Measurements from ENCODE around the gene ALG6.
A peak's percentile ranks its signal among the peaks of the same experiment; 100 is the strongest.

ALG6 gene

DNA sequence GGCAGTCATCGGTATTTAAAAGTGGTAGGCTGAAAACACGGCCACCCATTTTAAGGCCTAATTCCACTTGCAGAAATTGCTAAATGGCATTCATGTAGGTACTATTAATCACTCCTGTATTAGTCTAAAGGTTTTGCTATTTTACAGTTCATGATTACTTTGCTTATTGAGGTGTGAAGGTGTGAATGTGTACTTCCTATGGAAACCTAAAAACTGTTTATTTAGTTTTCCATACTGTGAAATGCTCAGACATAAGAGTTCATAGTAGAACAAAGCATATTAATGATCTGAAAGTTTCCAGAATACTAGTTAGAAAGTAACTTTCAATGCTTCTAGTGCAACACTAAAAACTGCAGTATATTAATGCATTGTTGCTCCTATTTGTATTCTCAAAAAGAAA, 85.8 kb downstream of the ALG6 start:
- ChIA-PET CTCF (interaction anchor here (1.1 kb wide), 1 partner anchor 85 kb away, joined by 3 read pairs; no protein-coding TSS in a partner anchor), POLR2A (no interaction called here)
- no peak for DNase-seq

DNA sequence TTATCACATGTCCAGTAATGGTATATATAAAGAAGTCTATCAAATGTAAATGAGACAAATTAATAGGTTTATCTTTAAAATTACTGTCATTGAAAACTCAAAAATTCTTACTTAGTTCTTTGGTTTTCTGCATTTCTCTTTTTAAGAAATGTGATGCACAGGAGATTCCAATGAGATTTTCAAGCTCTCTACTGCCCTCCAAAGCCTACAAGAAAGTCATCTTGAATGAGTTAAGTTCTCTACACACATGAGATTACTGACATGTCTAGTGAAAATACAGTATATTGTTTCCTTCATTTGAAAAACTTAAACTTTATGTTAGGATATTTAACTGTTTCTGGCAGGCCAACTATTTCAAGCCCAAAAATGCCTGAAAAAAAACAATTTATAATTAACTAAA, 86.8 kb downstream of the ALG6 start:
- ChIA-PET POLR2A (interaction anchor here (0.5 kb wide), 1 partner anchor 39 kb away, joined by 3 read pairs; no protein-coding TSS in a partner anchor), CTCF (no interaction called here)
- no peaks in the 10 kb centered on the region for H3K36me3 ChIP-seq (ENCODE audit: control insufficient read depth in 4 of 4, insufficient read depth in 4 of 4, low read length in 3 of 4)
- no peaks in the 10 kb centered on the region for H3K4me1 ChIP-seq (ENCODE audit: control extremely low read depth in 1 of 4, control insufficient read depth in 4 of 4, insufficient read depth in 4 of 4, low read length in 3 of 4)
- no peaks in the 10 kb centered on the region for H3K27me3 ChIP-seq (replicated peaks in 2 of 5; ENCODE audit: control insufficient read depth in 4 of 5, insufficient read depth in 5 of 5, low read length in 4 of 5)
- peak; percentile 8 to 51 (median 42) for DNase-seq
- H3K4me3 ChIP-seq (ENCODE audit: control insufficient read depth in 1 of 7, extremely low read depth in 1 of 7, insufficient read depth in 4 of 7, low read depth in 2 of 7, low read length in 6 of 7) = no peak overlapping the region
- no peak overlapping the region for H3K27ac ChIP-seq (ENCODE audit: insufficient read depth in 1 of 2, low read depth in 1 of 2, low read length in 2 of 2, poor library complexity in 1 of 2, severe bottlenecking in 2 of 2)
- no peaks in the 10 kb centered on the region for H3K9me3 ChIP-seq (ENCODE audit: control extremely low read depth in 1 of 5, control insufficient read depth in 4 of 5, insufficient read depth in 2 of 5, low read depth in 1 of 5, low read length in 4 of 5)

More for the DNA sequence above, 85.8 kb downstream of the ALG6 start:
- Histone ChIP-seq H3K9me3 (ENCODE audit: control extremely low read depth in 1 of 5, control insufficient read depth in 4 of 5, insufficient read depth in 2 of 5, low read depth in 1 of 5, low read length in 4 of 5) (no peaks in the 10 kb centered on the region), H3K27ac (ENCODE audit: insufficient read depth in 1 of 2, low read depth in 1 of 2, low read length in 2 of 2, poor library complexity in 1 of 2, severe bottlenecking in 2 of 2) (no peak overlapping the region), H3K36me3 (ENCODE audit: control insufficient read depth in 4 of 4, insufficient read depth in 4 of 4, low read length in 3 of 4) (no peaks in the 10 kb centered on the region), H3K27me3 (replicated peaks in 2 of 5; ENCODE audit: control insufficient read depth in 4 of 5, insufficient read depth in 5 of 5, low read length in 4 of 5) (no peaks in the 10 kb centered on the region), H3K4me3 (ENCODE audit: control insufficient read depth in 1 of 7, extremely low read depth in 1 of 7, insufficient read depth in 4 of 7, low read depth in 2 of 7, low read length in 6 of 7) (no peak overlapping the region), H3K4me1 (ENCODE audit: control extremely low read depth in 1 of 4, control insufficient read depth in 4 of 4, insufficient read depth in 4 of 4, low read length in 3 of 4) (no peaks in the 10 kb centered on the region)
- no CpG with 5 or more reads among the region's 2 CpGs for WGBS (ENCODE audit: insufficient coverage)

DNA sequence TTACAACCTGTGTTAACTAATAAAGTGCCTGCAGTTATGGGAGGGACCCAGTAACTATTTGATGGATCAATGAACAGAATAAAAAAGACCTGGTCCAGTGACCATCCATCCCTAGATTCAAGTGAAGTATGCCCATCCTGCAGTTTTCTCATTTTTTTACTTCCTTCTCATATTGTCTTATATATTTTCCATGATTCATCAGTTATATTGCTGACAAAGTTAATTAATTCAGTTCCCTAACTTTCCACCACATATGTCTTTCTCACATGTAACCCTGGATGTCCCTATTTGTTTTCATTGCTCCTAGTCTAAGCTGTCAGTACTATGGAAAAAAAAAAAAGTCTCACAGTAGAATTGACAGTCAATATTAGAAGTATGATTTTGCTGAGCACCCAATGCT, 91.3 kb downstream of the ALG6 start:
- ChIA-PET POLR2A (interaction anchor here (0.8 kb wide), 1 partner anchor 21 kb away, joined by 4 read pairs; no protein-coding TSS in a partner anchor), CTCF (interaction anchor here (0.7 to 1.4 kb wide), 2 partner anchors 35 to 79 kb away, joined by 3 to 4 read pairs; no protein-coding TSS in a partner anchor)
- no peaks in the 10 kb centered on the region for H3K27me3 ChIP-seq (replicated peaks in 2 of 5; ENCODE audit: control insufficient read depth in 4 of 5, insufficient read depth in 5 of 5, low read length in 4 of 5)
- peaks cover 2 to 9% (median 8%) of the 10 kb centered on the region in 4 experiments for H3K36me3 ChIP-seq (ENCODE audit: control insufficient read depth in 4 of 4, insufficient read depth in 4 of 4, low read length in 3 of 4)
- H3K4me3 ChIP-seq (ENCODE audit: control insufficient read depth in 1 of 7, extremely low read depth in 1 of 7, insufficient read depth in 4 of 7, low read depth in 2 of 7, low read length in 6 of 7) = no peak overlapping the region
- peaks cover 0 to 10% (median 5%) of the 10 kb centered on the region in 5 experiments for H3K9me3 ChIP-seq (ENCODE audit: control extremely low read depth in 1 of 5, control insufficient read depth in 4 of 5, insufficient read depth in 2 of 5, low read depth in 1 of 5, low read length in 4 of 5)
- H3K27ac ChIP-seq (ENCODE audit: insufficient read depth in 1 of 2, low read depth in 1 of 2, low read length in 2 of 2, poor library complexity in 1 of 2, severe bottlenecking in 2 of 2) = no peak overlapping the region
- H3K4me1 ChIP-seq (ENCODE audit: control extremely low read depth in 1 of 4, control insufficient read depth in 4 of 4, insufficient read depth in 4 of 4, low read length in 3 of 4) = no peaks in the 10 kb centered on the region
- no peak for DNase-seq

DNA sequence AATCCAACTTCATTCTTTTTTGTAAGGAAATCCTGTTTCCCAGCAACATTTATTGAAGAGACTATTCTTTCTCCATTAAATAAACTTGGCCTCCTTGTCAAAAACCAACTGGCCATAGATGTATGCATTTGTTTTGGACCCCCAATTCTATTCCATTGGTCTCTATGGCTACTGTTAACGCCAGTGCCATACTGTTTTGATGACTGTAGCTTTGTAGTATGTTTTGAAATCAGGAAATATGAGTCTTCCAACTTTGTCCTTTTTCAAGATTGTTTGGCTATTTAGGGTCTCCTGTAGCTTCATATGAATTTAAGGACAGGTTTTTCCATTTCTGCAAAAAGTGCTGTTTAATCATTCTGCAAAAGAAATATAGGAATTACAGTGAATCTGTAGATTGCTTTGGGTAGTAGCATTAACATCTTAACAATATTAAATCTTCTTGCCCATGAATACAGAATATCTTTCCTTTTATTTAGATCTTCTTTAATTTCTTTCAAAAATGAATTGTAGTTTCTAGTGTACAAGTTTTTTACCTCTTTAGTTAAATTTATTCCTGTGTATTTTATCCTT, 94.3 kb downstream of the ALG6 start:
- H3K4me3 ChIP-seq (ENCODE audit: control insufficient read depth in 1 of 7, extremely low read depth in 1 of 7, insufficient read depth in 4 of 7, low read depth in 2 of 7, low read length in 6 of 7) = no peak overlapping the region
- H3K27ac ChIP-seq (ENCODE audit: insufficient read depth in 1 of 2, low read depth in 1 of 2, low read length in 2 of 2, poor library complexity in 1 of 2, severe bottlenecking in 2 of 2) = no peak overlapping the region
- no peaks in the 10 kb centered on the region for H3K27me3 ChIP-seq (replicated peaks in 2 of 5; ENCODE audit: control insufficient read depth in 4 of 5, insufficient read depth in 5 of 5, low read length in 4 of 5)
- WGBS (ENCODE audit: insufficient coverage) = 100% methylated on average over 1 of the region's 1 CpG
- ChIA-PET CTCF (no interaction called here), POLR2A (no interaction called here)
- peaks cover 2 to 9% (median 8%) of the 10 kb centered on the region in 4 experiments for H3K36me3 ChIP-seq (ENCODE audit: control insufficient read depth in 4 of 4, insufficient read depth in 4 of 4, low read length in 3 of 4)
- peaks cover 0 to 10% (median 5%) of the 10 kb centered on the region in 5 experiments for H3K9me3 ChIP-seq (ENCODE audit: control extremely low read depth in 1 of 5, control insufficient read depth in 4 of 5, insufficient read depth in 2 of 5, low read depth in 1 of 5, low read length in 4 of 5)
- DNase-seq = no peak
- H3K4me1 ChIP-seq (ENCODE audit: control extremely low read depth in 1 of 4, control insufficient read depth in 4 of 4, insufficient read depth in 4 of 4, low read length in 3 of 4) = no peaks in the 10 kb centered on the region

DNA sequence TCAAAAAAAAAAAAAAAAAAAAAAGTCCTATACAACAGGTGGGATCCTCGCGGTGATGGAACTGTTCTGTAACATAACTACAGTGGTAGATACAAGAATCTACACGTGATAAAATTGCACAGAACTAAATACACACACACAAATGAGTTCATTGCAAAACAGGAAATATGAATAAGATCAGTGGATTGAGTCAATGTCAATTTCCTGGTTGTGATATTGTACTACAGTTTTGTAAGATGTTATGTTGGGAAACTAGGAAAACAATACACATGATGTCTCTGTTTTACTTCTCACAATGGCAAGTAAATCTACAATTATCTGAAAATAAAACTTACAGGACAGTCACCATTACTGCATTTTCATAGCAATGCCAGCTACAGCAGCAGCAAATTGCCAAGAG, 95.8 kb downstream of the ALG6 start:
- Histone ChIP-seq H3K36me3 (ENCODE audit: control insufficient read depth in 4 of 4, insufficient read depth in 4 of 4, low read length in 3 of 4) (peaks cover 2 to 11% (median 8%) of the 10 kb centered on the region in 4 experiments), H3K9me3 (ENCODE audit: control extremely low read depth in 1 of 5, control insufficient read depth in 4 of 5, insufficient read depth in 2 of 5, low read depth in 1 of 5, low read length in 4 of 5) (peaks cover 0 to 10% (median 5%) of the 10 kb centered on the region in 5 experiments), H3K27ac (ENCODE audit: insufficient read depth in 1 of 2, low read depth in 1 of 2, low read length in 2 of 2, poor library complexity in 1 of 2, severe bottlenecking in 2 of 2) (no peak overlapping the region), H3K4me1 (ENCODE audit: control extremely low read depth in 1 of 4, control insufficient read depth in 4 of 4, insufficient read depth in 4 of 4, low read length in 3 of 4) (no peaks in the 10 kb centered on the region), H3K27me3 (replicated peaks in 2 of 5; ENCODE audit: control insufficient read depth in 4 of 5, insufficient read depth in 5 of 5, low read length in 4 of 5) (no peaks in the 10 kb centered on the region), H3K4me3 (ENCODE audit: control insufficient read depth in 1 of 7, extremely low read depth in 1 of 7, insufficient read depth in 4 of 7, low read depth in 2 of 7, low read length in 6 of 7) (no peak overlapping the region)
- no CpG with 5 or more reads among the region's 3 CpGs for WGBS (ENCODE audit: insufficient coverage)
- peak in 2 of 3 donors; percentile 9 to 21 for DNase-seq
- POLR2A ChIA-PET = no interaction called here
- CTCF ChIA-PET = no interaction called here

DNA sequence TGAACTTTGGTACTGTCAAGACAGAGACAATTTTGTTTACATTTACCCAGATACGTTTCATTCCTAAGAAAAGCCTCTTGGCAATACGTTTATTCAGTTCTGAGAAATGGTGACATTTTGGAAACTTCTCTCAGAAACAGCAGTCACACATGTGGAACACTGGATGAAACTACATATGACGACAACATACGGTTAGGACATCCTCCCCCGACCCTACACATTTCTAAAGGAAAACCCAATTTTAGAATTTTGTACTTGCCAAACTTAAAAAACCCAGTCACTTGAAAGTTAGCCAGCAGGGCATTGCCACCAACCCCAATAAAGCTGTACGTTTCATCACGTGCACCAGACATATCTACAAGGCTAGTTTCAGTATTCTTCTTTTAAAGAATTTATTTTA, 98.8 kb downstream of the ALG6 start:
- CTCF ChIA-PET = interaction anchor here (1.8 kb wide), 1 partner anchor 11 kb away, joined by 6 read pairs; no protein-coding TSS in a partner anchor
- no peak for DNase-seq
- Histone ChIP-seq H3K27ac (ENCODE audit: insufficient read depth in 1 of 2, low read depth in 1 of 2, low read length in 2 of 2, poor library complexity in 1 of 2, severe bottlenecking in 2 of 2) (no peak overlapping the region), H3K36me3 (ENCODE audit: control insufficient read depth in 4 of 4, insufficient read depth in 4 of 4, low read length in 3 of 4) (peaks cover 0 to 12% (median 11%) of the 10 kb centered on the region in 4 experiments), H3K9me3 (ENCODE audit: control extremely low read depth in 1 of 5, control insufficient read depth in 4 of 5, insufficient read depth in 2 of 5, low read depth in 1 of 5, low read length in 4 of 5) (peaks cover 3 to 10% (median 6%) of the 10 kb centered on the region in 5 experiments), H3K4me1 (ENCODE audit: control extremely low read depth in 1 of 4, control insufficient read depth in 4 of 4, insufficient read depth in 4 of 4, low read length in 3 of 4) (no peaks in the 10 kb centered on the region), H3K4me3 (ENCODE audit: control insufficient read depth in 1 of 7, extremely low read depth in 1 of 7, insufficient read depth in 4 of 7, low read depth in 2 of 7, low read length in 6 of 7) (no peak overlapping the region), H3K27me3 (replicated peaks in 2 of 5; ENCODE audit: control insufficient read depth in 4 of 5, insufficient read depth in 5 of 5, low read length in 4 of 5) (no peaks in the 10 kb centered on the region)
- WGBS (ENCODE audit: insufficient coverage) = 94% methylated on average over 7 of the region's 7 CpGs
- POLR2A ChIA-PET = no interaction called here

DNA sequence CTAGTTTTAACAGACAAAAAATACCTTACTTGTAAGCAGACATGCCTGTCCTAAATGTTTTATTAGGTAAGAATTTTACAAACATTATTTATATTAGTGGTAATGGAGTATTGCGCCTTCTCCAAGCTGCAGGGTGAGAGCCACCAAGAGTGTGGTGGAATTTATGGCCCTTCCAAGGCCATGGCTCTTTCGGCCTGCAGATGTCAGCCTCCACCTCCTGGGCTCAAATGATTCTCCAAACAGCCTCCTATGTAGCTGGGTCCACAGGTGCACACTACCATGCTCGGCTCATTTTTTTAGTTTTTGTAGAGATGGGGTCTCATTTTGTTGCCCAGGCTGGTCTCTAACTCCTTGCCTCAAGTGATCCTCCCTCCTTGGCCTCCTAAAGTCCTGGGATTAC, 99.3 kb downstream of the ALG6 start:
- Histone ChIP-seq H3K4me1 (ENCODE audit: control extremely low read depth in 1 of 4, control insufficient read depth in 4 of 4, insufficient read depth in 4 of 4, low read length in 3 of 4) (no peaks in the 10 kb centered on the region), H3K27me3 (replicated peaks in 2 of 5; ENCODE audit: control insufficient read depth in 4 of 5, insufficient read depth in 5 of 5, low read length in 4 of 5) (no peaks in the 10 kb centered on the region), H3K27ac (ENCODE audit: insufficient read depth in 1 of 2, low read depth in 1 of 2, low read length in 2 of 2, poor library complexity in 1 of 2, severe bottlenecking in 2 of 2) (no peak overlapping the region), H3K4me3 (ENCODE audit: control insufficient read depth in 1 of 7, extremely low read depth in 1 of 7, insufficient read depth in 4 of 7, low read depth in 2 of 7, low read length in 6 of 7) (no peak overlapping the region), H3K36me3 (ENCODE audit: control insufficient read depth in 4 of 4, insufficient read depth in 4 of 4, low read length in 3 of 4) (peaks cover 0 to 11% (median 9%) of the 10 kb centered on the region in 4 experiments), H3K9me3 (ENCODE audit: control extremely low read depth in 1 of 5, control insufficient read depth in 4 of 5, insufficient read depth in 2 of 5, low read depth in 1 of 5, low read length in 4 of 5) (peaks cover under 1 to 8% (median 4%) of the 10 kb centered on the region in 5 experiments)
- peak in 1 of 3 donors; percentile 6 for DNase-seq
- 100% methylated on average over 2 of the region's 3 CpGs for WGBS (ENCODE audit: insufficient coverage)
- ChIA-PET CTCF (interaction anchor here (1.8 kb wide), 1 partner anchor 10 kb away, joined by 6 read pairs; no protein-coding TSS in a partner anchor), POLR2A (interaction anchor here (0.6 kb wide), 1 partner anchor 40 kb away, joined by 3 read pairs; no protein-coding TSS in a partner anchor)

Data from common myeloid progenitor, CD34-positive (primary cell).